HG03442 (cell line): Measurements from ENCODE around the gene ZNF385B.
"Not testable (repeated sequence)": the region's sequence is repeated elsewhere in the genome, so short reads cannot be mapped to it uniquely, and the experiment has no call there.

Source experiments
- ATAC-seq: cut with Tn5 transposase; IDR thresholded peaks from one replicate; pipeline ENCODE4 v1.9.1; 2021; ENCODE audit warnings: mild to moderate bottlenecking, moderate library complexity; ENCODE audit not compliant: unreplicated experiment

ZNF385B gene

GRCh38 chr2:179804206-179804605 is 57.2 kb downstream of the ZNF385B start:
- no peak for ATAC-seq

- ATAC-seq = no peak
Measured at GRCh38 chr2:179802051-179802882, 59.1 kb downstream of the ZNF385B start.

GRCh38 chr2:179800776-179801175 is 60.6 kb downstream of the ZNF385B start:
- ATAC-seq = no peak

GRCh38 chr2:179796213-179797007 is 65.0 kb downstream of the ZNF385B start:
- no peak for ATAC-seq

- no peak for ATAC-seq
Measured at GRCh38 chr2:179793902-179794301, 67.5 kb downstream of the ZNF385B start.

GRCh38 chr2:179793238-179793637 is 68.2 kb downstream of the ZNF385B start:
- ATAC-seq = no peak

- no peak for ATAC-seq
Measured at GRCh38 chr2:179790235-179791217, 70.9 kb downstream of the ZNF385B start.

- ATAC-seq = no peak
Measured at GRCh38 chr2:179788104-179788503, 73.3 kb downstream of the ZNF385B start.

GRCh38 chr2:179787601-179788000 is 73.8 kb downstream of the ZNF385B start:
- ATAC-seq = no peak

GRCh38 chr2:179785902-179786301 is 75.5 kb downstream of the ZNF385B start:
- no peak for ATAC-seq

- ATAC-seq = not testable (repeated sequence)
Measured at GRCh38 chr2:179782346-179782745, 79.1 kb downstream of the ZNF385B start.

- no peak for ATAC-seq
Measured at GRCh38 chr2:179773986-179774385, 87.4 kb downstream of the ZNF385B start.

- ATAC-seq = no peak
Measured at GRCh38 chr2:179772346-179772745, 89.1 kb downstream of the ZNF385B start.

- no peak for ATAC-seq
Measured at GRCh38 chr2:179771791-179772190, 89.6 kb downstream of the ZNF385B start.

- ATAC-seq = no peak
Measured at GRCh38 chr2:179770029-179770428, 91.4 kb downstream of the ZNF385B start.

- ATAC-seq = no peak
Measured at GRCh38 chr2:179769323-179769722, 92.1 kb downstream of the ZNF385B start.

- ATAC-seq = no peak
Measured at GRCh38 chr2:179768765-179769164, 92.6 kb downstream of the ZNF385B start.

GRCh38 chr2:179765666-179766065 is 95.7 kb downstream of the ZNF385B start:
- no peak for ATAC-seq

GRCh38 chr2:179764710-179765109 is 96.7 kb downstream of the ZNF385B start:
- ATAC-seq = no peak

- ATAC-seq = no peak
Measured at GRCh38 chr2:179758636-179759035, 102.8 kb downstream of the ZNF385B start.
